PC-9 (cell line): ENCODE measurements around the gene ZSWIM1. TPM values are rescaled to one million over a fixed set of nuclear protein-coding genes. Genes with fewer than 3 reads are reported as not detected.

Source experiments
- BruUV-seq: library from RNA; stranded (reverse); fragments of 400-500 nt; replicated peaks from 2 replicates; lab custom pipeline; 2021; lab: Mats Ljungman, UMichigan
- CTCF ChIA-PET: fragments of 300-600 bp; sonication (Branson Sonifier 250); formaldehyde crosslinking; loops from one replicate; lab custom pipeline; 2022; ENCODE audit warnings: antibody characterized with exemption; lab: Charles Lee
- POLR2A ChIA-PET: fragments of 300-600 bp; sonication (Branson Sonifier 250); formaldehyde crosslinking; loops from one replicate; lab custom pipeline; 2022; ENCODE audit warnings: antibody characterized with exemption; ENCODE audit not compliant: unreplicated experiment; lab: Charles Lee
- DNase-seq, 2 experiments: peaks; one replicate each; pipeline versions ENCODE4 v3.0.0 to v3.0.0-alpha.2; 2015 to 2022; ENCODE audit warnings: mixed read lengths in 1 of 2
- H2AFZ ChIP-seq: fragments of 200-600 bp; sonication (generic); 2 replicates; pipeline ENCODE4 v1.8.1; 2017; ENCODE audit warnings: antibody characterized with exemption
- H3F3A ChIP-seq: fragments of 200-600 bp; sonication (generic); 2 replicates; pipeline ENCODE4 v1.8.1; 2017; ENCODE audit warnings: antibody characterized with exemption, mild to moderate bottlenecking, low read depth; ENCODE audit not compliant: insufficient read depth
- H3K27ac ChIP-seq: fragments of 200-600 bp; sonication (generic); 2 replicates; pipeline ENCODE4 v1.6.1; 2016; ENCODE audit warnings: mixed run types
- H3K27me3 ChIP-seq: fragments of 200-600 bp; sonication (generic); 2 replicates; pipeline ENCODE4 v1.6.1; 2016; ENCODE audit warnings: low read depth, mixed run types; ENCODE audit not compliant: insufficient read depth
- H3K36me3 ChIP-seq: fragments of 200-600 bp; sonication (generic); 2 replicates; pipeline ENCODE4 v1.6.1; 2016; ENCODE audit warnings: low read depth, mixed run types
- H3K4me1 ChIP-seq: fragments of 200-600 bp; sonication (generic); replicated peaks from 2 replicates; pipeline ENCODE4 v1.6.1; 2016; ENCODE audit warnings: mixed run types; ENCODE audit not compliant: insufficient read depth
- H3K4me2 ChIP-seq: fragments of 200-600 bp; sonication (generic); 2 replicates; pipeline ENCODE4 v1.6.1; 2017; ENCODE audit warnings: mixed run types
- H3K4me3 ChIP-seq: fragments of 200-600 bp; sonication (generic); 2 replicates; pipeline ENCODE4 v1.6.1; 2016; ENCODE audit warnings: mixed run types
- H3K79me2 ChIP-seq: fragments of 200-600 bp; sonication (generic); 2 replicates; pipeline ENCODE4 v1.6.1; 2017; ENCODE audit warnings: low read depth, mixed run types
- H3K9me2 ChIP-seq: fragments of 200-600 bp; sonication (generic); 2 replicates; pipeline ENCODE4 v1.8.1; 2017; ENCODE audit warnings: mild to moderate bottlenecking; ENCODE audit not compliant: insufficient read depth
- H3K9me3 ChIP-seq: fragments of 200-600 bp; sonication (generic); 2 replicates; pipeline ENCODE4 v1.8.1; 2016; ENCODE audit warnings: low read depth; ENCODE audit not compliant: insufficient read depth
- H4K20me1 ChIP-seq: fragments of 200-600 bp; sonication (generic); 2 replicates; pipeline ENCODE4 v1.8.1; 2017; ENCODE audit not compliant: insufficient read depth
- CTCF ChIP-seq: fragments of 200-600 bp; sonication (generic); conservative IDR thresholded peaks from 2 replicates; pipeline ENCODE4 v1.6.1; 2017; ENCODE audit warnings: mixed run types, antibody characterized with exemption, mild to moderate bottlenecking, moderate library complexity
- EZH2 ChIP-seq: fragments of 200-600 bp; sonication (generic); IDR thresholded peaks from 2 replicates; pipeline ENCODE4 v1.8.0; 2017; ENCODE audit warnings: antibody characterized with exemption, low read depth
- intact Hi-C: fragments of 100-400 bp; cut with micrococcal nuclease; formaldehyde crosslinking; loops from one replicate; pipeline ENCODE4 v1.10.0; 2022; ENCODE audit not compliant: unreplicated experiment
- total RNA-seq: library from RNA; stranded (reverse); gene quantifications from 2 replicates; pipeline ENCODE4 v1.2.3, GENCODE V29; 2021

ZSWIM1 gene
- total RNA-seq, 1 experiment from 2014 or later = 13.2 TPM

DNA sequence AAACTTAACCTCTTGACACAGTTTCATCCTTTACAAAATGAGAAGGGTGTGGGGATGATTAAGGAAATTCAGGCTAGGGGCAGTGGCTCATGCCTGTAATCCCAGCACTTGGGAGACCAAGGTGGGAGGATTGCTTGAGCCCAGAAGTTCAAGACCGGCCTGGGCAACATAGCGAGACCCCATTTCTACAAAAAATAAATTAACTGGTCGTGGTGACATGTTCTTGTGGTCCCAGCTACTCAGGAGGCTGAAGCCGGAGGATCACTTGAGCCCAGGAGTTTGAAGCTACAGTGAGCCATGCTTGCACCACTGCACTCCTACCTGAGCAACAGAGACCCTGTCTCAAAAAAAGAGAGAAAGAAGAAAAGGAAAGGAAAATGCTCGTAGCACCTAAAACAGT, 14.6 kb upstream of the ZSWIM1 start:
- ChIA-PET POLR2A (interaction anchor here (0.7 kb wide), 1 partner anchor 40 kb away, joined by 11 read pairs; no protein-coding TSS in a partner anchor), CTCF (no interaction called here)
- Histone ChIP-seq H4K20me1 (no peaks in the 10 kb centered on the region), H3K4me1 (peaks cover 15% of the 10 kb centered on the region), H3K79me2 (no peaks in the 10 kb centered on the region), H3K36me3 (no peaks in the 10 kb centered on the region), H3K4me2 (no peak overlapping the region), H3K9me3 (no peaks in the 10 kb centered on the region), H3K9me2 (no peaks in the 10 kb centered on the region), H2AFZ (no peak overlapping the region), H3F3A (peaks cover 15% of the 10 kb centered on the region; the same call in 1 of the 2 replicates), H3K27me3 (no peaks in the 10 kb centered on the region), H3K4me3 (no peak overlapping the region), H3K27ac (no peak overlapping the region)
- no TSS peak for BruUV-seq
- TF ChIP-seq CTCF (no peak), EZH2 (no peak)
- DNase-seq = no peak
- intact Hi-C loops = no loop called here

GRCh38 chr20:45867136-45867818, 13.8 kb upstream of the ZSWIM1 start:
- Histone ChIP-seq H3F3A (peaks cover 22% of the 10 kb centered on the region; the same call in 1 of the 2 replicates), H3K4me3 (no peak overlapping the region), H3K27ac (peak overlapping the region; percentile 41), H2AFZ (no peak overlapping the region), H3K9me2 (no peaks in the 10 kb centered on the region), H3K79me2 (no peaks in the 10 kb centered on the region), H3K4me2 (peak overlapping the region; percentile 25), H3K4me1 (peaks cover 23% of the 10 kb centered on the region), H3K9me3 (no peaks in the 10 kb centered on the region), H3K36me3 (no peaks in the 10 kb centered on the region), H3K27me3 (no peaks in the 10 kb centered on the region), H4K20me1 (no peaks in the 10 kb centered on the region)
- peak in 1 of 2 experiments; percentile 30 for DNase-seq
- BruUV-seq = no TSS peak
- ChIA-PET CTCF (no interaction called here), POLR2A (interaction anchor here (0.6 kb wide), 5 partner anchors 11 to 74 kb away, joined by 3 to 17 read pairs (median 4); no protein-coding TSS in a partner anchor)
- TF ChIP-seq CTCF = no peak
- no peak for TF ChIP-seq EZH2
- intact Hi-C loops = no loop called here

- intact Hi-C loops = no loop called here
- Histone ChIP-seq H4K20me1 (no peaks in the 10 kb centered on the region), H3K4me1 (peaks cover 28% of the 10 kb centered on the region), H3K36me3 (no peaks in the 10 kb centered on the region), H3K79me2 (no peaks in the 10 kb centered on the region), H3K9me3 (no peaks in the 10 kb centered on the region), H3K27ac (peak overlapping the region; percentile 41), H3K4me3 (no peak overlapping the region), H3K9me2 (no peaks in the 10 kb centered on the region), H3F3A (peaks cover 25% of the 10 kb centered on the region; the same call in 1 of the 2 replicates), H2AFZ (no peak overlapping the region), H3K4me2 (peak overlapping the region; percentile 25), H3K27me3 (no peaks in the 10 kb centered on the region)
- ChIA-PET CTCF (no interaction called here), POLR2A (interaction anchor here (0.6 kb wide), 4 partner anchors 11 to 74 kb away, joined by 3 to 17 read pairs (median 5); no protein-coding TSS in a partner anchor)
- DNase-seq = peak in 1 of 2 experiments; percentile 93
- no TSS peak for BruUV-seq
- TF ChIP-seq CTCF (no peak), EZH2 (no peak)
Observed at GRCh38 chr20:45867819-45868176, 13.2 kb upstream of the ZSWIM1 start.
